SJCRH30 (cell line): Measurements from ENCODE around the gene POP7. TPM values are rescaled to one million over a fixed set of nuclear protein-coding genes. Genes with fewer than 3 reads are reported as not detected.

Experiments used
- DNase-seq, 2 experiments: peaks; one replicate each; pipeline ENCODE4 v3.0.0-alpha.2; 2015 to 2020
- H3K27ac ChIP-seq: fragments of 250-450 bp; sonication (Bioruptor Pico); 2 replicates; pipeline ENCODE4 v1.5.1; 2020; ENCODE audit warnings: mild to moderate bottlenecking, moderate library complexity
- H3K27me3 ChIP-seq: fragments of 250-450 bp; sonication (Bioruptor Pico); 2 replicates; pipeline ENCODE4 v1.5.1; 2020; ENCODE audit warnings: mild to moderate bottlenecking, moderate library complexity
- H3K36me3 ChIP-seq: fragments of 250-450 bp; sonication (Bioruptor Pico); 2 replicates; pipeline ENCODE4 v1.5.1; 2020; ENCODE audit warnings: mild to moderate bottlenecking, moderate library complexity
- H3K4me1 ChIP-seq: fragments of 250-450 bp; sonication (Bioruptor Pico); 2 replicates; pipeline ENCODE4 v1.5.1; 2020; ENCODE audit warnings: mild to moderate bottlenecking, moderate library complexity
- H3K4me3 ChIP-seq: fragments of 250-450 bp; sonication (Bioruptor Pico); 2 replicates; pipeline ENCODE4 v1.5.1; 2020; ENCODE audit warnings: mild to moderate bottlenecking, moderate library complexity
- H3K9me3 ChIP-seq: fragments of 250-450 bp; sonication (Bioruptor Pico); replicated peaks from 2 replicates; pipeline ENCODE4 v1.5.1; 2020; ENCODE audit warnings: mild to moderate bottlenecking, moderate library complexity
- total RNA-seq: library from RNA; depleted of rRNA; stranded (reverse); fragments of >200 nt; shearing (Covaris generic); gene quantifications from 2 replicates; pipeline ENCODE4 v1.2.3, GENCODE V29; 2014

Gene POP7
- total RNA-seq, 1 experiment from 2014 or later = 67.9 TPM

GRCh38 chr7:100684534-100685042 lies 21.3 kb upstream of the POP7 start:
- Histone ChIP-seq H3K27ac (no peak overlapping the region), H3K9me3 (no peaks in the 10 kb centered on the region), H3K4me3 (no peak overlapping the region), H3K27me3 (no peaks in the 10 kb centered on the region), H3K4me1 (no peaks in the 10 kb centered on the region), H3K36me3 (peaks cover 73% of the 10 kb centered on the region)
- DNase-seq = no peak

- H3K36me3 ChIP-seq = peaks cover 73% of the 10 kb centered on the region
Observed at GRCh38 chr7:100685049-100685605, 20.8 kb upstream of the POP7 start.

GRCh38 chr7:100685631-100686145 lies 20.2 kb upstream of the POP7 start:
- no peak overlapping the region for H3K27ac ChIP-seq
- no peaks in the 10 kb centered on the region for H3K4me1 ChIP-seq
- DNase-seq = no peak
- H3K36me3 ChIP-seq = peaks cover 68% of the 10 kb centered on the region
- no peak overlapping the region for H3K4me3 ChIP-seq
- no peaks in the 10 kb centered on the region for H3K9me3 ChIP-seq
- no peaks in the 10 kb centered on the region for H3K27me3 ChIP-seq

More at GRCh38 chr7:100685049-100685605, 20.8 kb upstream of the POP7 start:
- no peaks in the 10 kb centered on the region for H3K4me1 ChIP-seq
- H3K9me3 ChIP-seq = no peaks in the 10 kb centered on the region
- no peak overlapping the region for H3K4me3 ChIP-seq
- no peaks in the 10 kb centered on the region for H3K27me3 ChIP-seq
- DNase-seq = no peak
- H3K27ac ChIP-seq = no peak overlapping the region

- peaks cover 63% of the 10 kb centered on the region for H3K36me3 ChIP-seq
- H3K9me3 ChIP-seq = no peaks in the 10 kb centered on the region
- no peak overlapping the region for H3K27ac ChIP-seq
- H3K4me3 ChIP-seq = no peak overlapping the region
- DNase-seq = no peak
- H3K4me1 ChIP-seq = no peaks in the 10 kb centered on the region
- no peaks in the 10 kb centered on the region for H3K27me3 ChIP-seq
Observed at GRCh38 chr7:100686201-100686821, 19.6 kb upstream of the POP7 start.

GRCh38 chr7:100686822-100687211 lies 19.1 kb upstream of the POP7 start:
- DNase-seq = no peak
- H3K4me3 ChIP-seq = no peak overlapping the region
- H3K27me3 ChIP-seq = no peaks in the 10 kb centered on the region
- H3K36me3 ChIP-seq = peaks cover 60% of the 10 kb centered on the region
- no peaks in the 10 kb centered on the region for H3K4me1 ChIP-seq
- H3K27ac ChIP-seq = no peak overlapping the region
- no peaks in the 10 kb centered on the region for H3K9me3 ChIP-seq

GRCh38 chr7:100687261-100687660 lies 18.7 kb upstream of the POP7 start:
- Histone ChIP-seq H3K4me3 (no peak overlapping the region), H3K27ac (no peak overlapping the region), H3K4me1 (no peaks in the 10 kb centered on the region), H3K9me3 (no peaks in the 10 kb centered on the region), H3K36me3 (peaks cover 56% of the 10 kb centered on the region), H3K27me3 (no peaks in the 10 kb centered on the region)
- DNase-seq = no peak

GRCh38 chr7:100687751-100688300 lies 18.1 kb upstream of the POP7 start:
- no peak for DNase-seq
- Histone ChIP-seq H3K36me3 (peaks cover 50% of the 10 kb centered on the region), H3K4me1 (peaks cover 4% of the 10 kb centered on the region; the same call in 1 of the 2 replicates), H3K9me3 (no peaks in the 10 kb centered on the region), H3K4me3 (no peak overlapping the region), H3K27ac (no peak overlapping the region), H3K27me3 (no peaks in the 10 kb centered on the region)

GRCh38 chr7:100688326-100688860 lies 17.5 kb upstream of the POP7 start:
- DNase-seq = no peak
- peaks cover 44% of the 10 kb centered on the region for H3K36me3 ChIP-seq
- peaks cover 5% of the 10 kb centered on the region; the same call in 1 of the 2 replicates for H3K4me1 ChIP-seq

GRCh38 chr7:100689230-100690135 lies 16.4 kb upstream of the POP7 start:
- Histone ChIP-seq H3K4me1 (peaks cover 5% of the 10 kb centered on the region; the same call in 1 of the 2 replicates), H3K27ac (no peak overlapping the region), H3K4me3 (no peak overlapping the region), H3K27me3 (no peaks in the 10 kb centered on the region), H3K36me3 (peaks cover 40% of the 10 kb centered on the region), H3K9me3 (no peaks in the 10 kb centered on the region)
- DNase-seq = no peak

More at GRCh38 chr7:100688326-100688860, 17.5 kb upstream of the POP7 start:
- H3K27me3 ChIP-seq = no peaks in the 10 kb centered on the region
- no peaks in the 10 kb centered on the region for H3K9me3 ChIP-seq
- H3K4me3 ChIP-seq = no peak overlapping the region
- no peak overlapping the region for H3K27ac ChIP-seq

GRCh38 chr7:100691676-100692577 lies 14.0 kb upstream of the POP7 start:
- peaks cover 23% of the 10 kb centered on the region for H3K36me3 ChIP-seq
- no peak overlapping the region for H3K27ac ChIP-seq
- H3K9me3 ChIP-seq = no peaks in the 10 kb centered on the region
- H3K27me3 ChIP-seq = no peaks in the 10 kb centered on the region
- DNase-seq = peak; percentile 78 to 85
- no peak overlapping the region for H3K4me3 ChIP-seq
- H3K4me1 ChIP-seq = peaks cover 5% of the 10 kb centered on the region; the same call in 1 of the 2 replicates

GRCh38 chr7:100692578-100692961 lies 13.4 kb upstream of the POP7 start:
- Histone ChIP-seq H3K4me1 (peaks cover 5% of the 10 kb centered on the region; the same call in 1 of the 2 replicates), H3K9me3 (no peaks in the 10 kb centered on the region), H3K36me3 (peaks cover 18% of the 10 kb centered on the region), H3K27me3 (no peaks in the 10 kb centered on the region), H3K4me3 (peak overlapping the region; percentile 85; the same call in 1 of the 2 replicates), H3K27ac (no peak overlapping the region)
- no peak for DNase-seq

- Histone ChIP-seq H3K36me3 (peaks cover 11% of the 10 kb centered on the region; the same call in 1 of the 2 replicates), H3K27ac (peak overlapping the region; percentile 43; the same call in 1 of the 2 replicates), H3K9me3 (no peaks in the 10 kb centered on the region), H3K27me3 (no peaks in the 10 kb centered on the region), H3K4me3 (peak overlapping the region; percentile 85), H3K4me1 (peaks cover 5% of the 10 kb centered on the region; the same call in 1 of the 2 replicates)
- no peak for DNase-seq
Observed at GRCh38 chr7:100693312-100694097, 12.4 kb upstream of the POP7 start.
